Kidney epithelial cell (primary cell): ENCODE measurements around the gene RBM19. TPM values are rescaled to one million over a fixed set of nuclear protein-coding genes. Genes with fewer than 3 reads are reported as not detected.

Experiments
- DNase-seq: peaks from one replicate; pipeline ENCODE4 v3.0.0-alpha.2; 2010; ENCODE audit warnings: low read depth
- H3K27me3 ChIP-seq: 2 replicates; pipeline ENCODE4 v1.6.0; 2011; ENCODE audit warnings: low read length; ENCODE audit not compliant: control insufficient read depth, insufficient read depth
- H3K36me3 ChIP-seq: 2 replicates; pipeline ENCODE4 v1.5.1; 2011; ENCODE audit warnings: low read length; ENCODE audit not compliant: control insufficient read depth, insufficient read depth
- H3K4me3 ChIP-seq: 2 replicates; pipeline ENCODE4 v1.5.1; 2011; ENCODE audit warnings: low read depth, mild to moderate bottlenecking, control low read depth, low read length
- CTCF ChIP-seq: IDR thresholded peaks from 2 replicates; pipeline ENCODE4 v1.5.1; 2011; ENCODE audit warnings: mild to moderate bottlenecking, moderate library complexity, low read length, control low read depth, inconsistent platforms; ENCODE audit not compliant: insufficient read depth, poor library complexity, severe bottlenecking
- total RNA-seq: library from RNA; depleted of rRNA; stranded (reverse); fragments of >200 nt; gene quantifications from 2 replicates; pipeline ENCODE4 v1.2.3, GENCODE V29; 2015

The RBM19 gene
- total RNA-seq, 1 donor from 2014 or later: 30.9 TPM

GRCh38 chr12:113888435-113888834, 77.7 kb downstream of the RBM19 start:
- no peak for DNase-seq
- Histone ChIP-seq H3K36me3 (no peaks in the 10 kb centered on the region), H3K27me3 (no peaks in the 10 kb centered on the region), H3K4me3 (no peak overlapping the region)
- TF ChIP-seq CTCF: no peak

DNA sequence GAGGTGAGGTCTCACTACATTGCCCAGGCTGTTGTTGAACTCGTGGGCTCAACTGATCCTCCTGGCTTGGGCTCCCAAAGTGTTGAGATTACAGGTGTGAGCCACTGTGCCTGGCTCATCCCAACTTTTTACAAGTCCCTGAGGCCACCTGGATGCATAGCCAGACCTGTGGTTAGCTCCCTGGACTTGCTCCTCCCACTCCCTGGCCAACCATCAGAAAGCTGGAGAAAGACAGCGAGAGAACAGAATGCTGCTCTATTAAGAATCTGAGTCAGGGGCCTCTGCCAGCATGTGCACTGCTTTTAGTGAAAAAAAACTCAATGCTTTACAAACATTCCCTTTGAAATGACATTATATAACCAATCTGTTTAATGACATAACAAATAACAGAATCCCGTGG, 78.2 kb downstream of the RBM19 start:
- TF ChIP-seq CTCF: no peak
- Histone ChIP-seq H3K27me3 (no peaks in the 10 kb centered on the region), H3K4me3 (no peak overlapping the region), H3K36me3 (no peaks in the 10 kb centered on the region)
- no peak for DNase-seq

- TF ChIP-seq CTCF: no peak
- Histone ChIP-seq H3K27me3 (no peaks in the 10 kb centered on the region), H3K4me3 (no peak overlapping the region), H3K36me3 (no peaks in the 10 kb centered on the region)
- DNase-seq: no peak
These were observed 79.4 kb downstream of the RBM19 start for GRCh38 chr12:113886721-113887120.

- Histone ChIP-seq H3K36me3 (no peaks in the 10 kb centered on the region), H3K27me3 (no peaks in the 10 kb centered on the region), H3K4me3 (no peak overlapping the region)
- no peak for TF ChIP-seq CTCF
- no peak for DNase-seq
These were observed 81.7 kb downstream of the RBM19 start for GRCh38 chr12:113884392-113884791.

- DNase-seq: no peak
- Histone ChIP-seq H3K36me3 (no peaks in the 10 kb centered on the region), H3K4me3 (no peak overlapping the region), H3K27me3 (no peaks in the 10 kb centered on the region)
- no peak for TF ChIP-seq CTCF
These were observed 83.4 kb downstream of the RBM19 start for GRCh38 chr12:113882690-113883089.
